ENCODE results near the gene TMEM191C.
"Not testable (repeated sequence)": the region's sequence is repeated elsewhere in the genome, so short reads cannot be mapped to it uniquely, and the experiment has no call there.

TMEM191C gene

DNA sequence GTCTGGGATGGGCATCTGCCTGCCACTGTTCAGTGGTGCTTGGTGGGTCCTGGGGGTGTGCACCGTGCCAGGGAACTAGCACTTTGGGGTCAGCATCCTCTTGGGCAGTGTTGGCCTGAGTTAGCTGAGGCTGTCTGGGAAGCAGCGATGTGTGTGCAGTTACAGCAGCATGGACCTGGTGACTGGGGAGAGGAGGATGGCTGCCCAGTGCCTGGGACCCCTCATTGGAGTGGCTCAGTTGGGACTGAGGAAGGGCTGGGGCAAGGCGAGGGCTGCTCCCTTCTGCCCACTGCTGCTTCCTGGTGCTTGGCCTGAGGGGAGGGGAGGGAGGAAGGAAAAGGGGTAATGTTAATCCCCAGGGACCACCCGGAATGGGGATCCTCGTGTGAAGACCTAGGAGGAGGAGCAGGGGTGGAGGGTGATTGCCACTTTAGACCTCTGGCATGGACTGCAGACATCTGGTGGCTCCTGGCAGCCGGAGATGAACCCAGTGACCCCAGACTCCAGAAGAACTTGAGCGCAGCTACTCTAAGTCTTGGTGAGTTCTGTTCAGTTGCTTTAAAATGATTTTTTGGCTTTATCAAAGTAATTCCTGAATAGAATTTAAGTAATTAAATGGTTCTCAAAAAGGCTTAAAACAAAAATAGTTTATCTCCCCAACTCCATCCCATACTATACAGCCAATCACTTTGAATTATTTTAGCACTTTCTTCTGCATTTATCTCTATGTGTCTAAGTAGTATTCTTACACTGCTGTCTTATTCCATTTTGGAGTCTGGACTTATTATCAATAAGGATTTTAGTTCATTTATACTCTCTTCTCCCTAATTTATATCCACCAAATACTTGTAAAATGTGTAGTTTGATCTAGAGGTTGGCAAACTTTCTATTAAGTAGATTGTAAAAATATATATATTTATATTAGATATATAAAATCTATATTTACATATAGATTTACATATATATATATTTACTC is 15.4 kb upstream of the TMEM191C start:
- Mint-ChIP-seq H3K9me3 (no peaks in the 10 kb centered on the region), H3K4me3 (no peak overlapping the region), H3K27ac (no peak overlapping the region), H3K36me3 (no peaks in the 10 kb centered on the region), H3K4me1 (no peaks in the 10 kb centered on the region)
- ATAC-seq: no peak
- peak in 1 of 2 donors; percentile 37 for DNase-seq (ENCODE audit: low spot score in 2 of 2)

DNA sequence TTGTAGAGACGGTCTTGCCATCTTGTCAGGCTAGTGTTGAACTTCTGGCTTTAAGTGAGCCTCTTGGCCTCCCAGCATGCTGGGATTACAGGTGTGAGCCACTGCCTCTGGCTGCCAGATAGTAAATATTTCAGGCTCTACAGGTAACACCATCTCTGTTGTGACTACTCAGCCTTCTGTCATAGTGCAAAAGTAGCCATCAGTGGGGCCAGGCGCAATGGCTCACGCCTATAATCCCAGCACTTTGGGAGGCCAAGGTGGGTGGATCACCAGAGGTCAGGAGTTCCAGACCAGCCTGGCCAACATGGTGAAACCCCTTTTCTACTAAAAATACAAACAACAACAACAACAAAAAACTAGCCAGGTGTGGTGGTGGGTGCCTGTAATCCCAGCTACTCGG is 14.5 kb upstream of the TMEM191C start:
- H3K9me3 Mint-ChIP-seq; DNase-seq (ENCODE audit: low spot score in 2 of 2); ATAC-seq; H3K4me1 Mint-ChIP-seq; H3K36me3 Mint-ChIP-seq; H3K27ac Mint-ChIP-seq; H3K4me3 Mint-ChIP-seq: not testable (repeated sequence)

DNA sequence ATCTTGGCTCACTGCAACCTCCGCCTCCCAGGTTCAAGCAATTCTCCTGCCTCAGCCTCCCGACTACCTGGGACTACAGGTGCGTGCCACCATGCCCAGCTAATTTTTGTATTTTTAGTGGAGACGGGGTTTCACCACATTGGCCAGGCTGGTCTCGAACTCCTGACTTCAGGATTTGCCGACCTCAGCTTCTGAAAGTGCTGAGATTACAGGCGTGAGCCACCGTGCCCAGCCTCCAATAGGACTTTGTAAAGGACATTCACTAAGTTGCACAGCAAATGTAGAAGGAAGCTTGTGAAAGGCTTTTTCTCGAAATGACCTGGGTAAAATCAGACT is 12.2 kb upstream of the TMEM191C start:
- not testable (repeated sequence) for H3K36me3 Mint-ChIP-seq

DNA sequence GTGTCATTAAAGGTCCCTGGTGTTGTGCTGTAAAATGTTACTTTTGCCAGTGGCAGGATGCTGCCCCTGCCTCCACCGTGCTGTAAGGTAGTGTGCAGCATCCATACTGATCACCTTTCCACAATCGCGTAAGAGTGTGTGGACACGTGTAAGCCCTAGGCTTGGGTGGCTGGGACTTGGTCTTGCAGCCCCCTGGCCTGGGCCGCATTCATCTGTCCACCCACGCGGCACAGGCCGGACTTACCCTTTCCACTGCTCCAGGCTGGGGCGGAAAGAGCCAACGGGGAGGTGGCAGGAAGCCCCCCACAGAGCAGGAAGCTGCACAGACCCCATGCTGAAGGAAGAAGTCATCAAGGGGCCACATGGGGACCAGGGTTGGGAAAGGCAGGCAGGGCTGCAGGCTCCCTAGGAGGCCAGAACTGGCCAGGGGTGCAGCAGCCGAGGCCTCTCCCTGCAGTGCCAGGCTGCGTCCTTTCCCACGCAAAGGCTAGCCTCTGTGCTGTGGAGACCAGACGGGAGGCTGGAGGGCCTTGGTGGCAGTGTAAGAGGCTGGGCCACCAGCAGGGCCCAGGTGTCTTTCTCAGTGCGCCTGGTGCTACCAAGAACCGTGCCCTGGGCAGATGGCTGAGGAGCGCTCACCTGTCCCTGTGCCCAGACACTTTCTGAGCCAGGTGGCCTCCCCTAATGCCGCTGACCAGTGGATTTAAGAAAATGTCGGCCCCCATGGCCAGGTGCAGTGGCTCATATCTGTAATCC is 11.7 kb upstream of the TMEM191C start:
- no peaks in the 10 kb centered on the region for H3K9me3 Mint-ChIP-seq
- no peak overlapping the region for H3K4me3 Mint-ChIP-seq
- DNase-seq (ENCODE audit: low spot score in 2 of 2): peak in 1 of 2 donors; percentile 41
- H3K27ac Mint-ChIP-seq: no peak overlapping the region
- H3K36me3 Mint-ChIP-seq: no peaks in the 10 kb centered on the region
- no peaks in the 10 kb centered on the region for H3K4me1 Mint-ChIP-seq
- no peak for ATAC-seq

More for the DNA sequence above, 12.2 kb upstream of the TMEM191C start:
- not testable (repeated sequence) for H3K27ac Mint-ChIP-seq, H3K4me3 Mint-ChIP-seq, H3K9me3 Mint-ChIP-seq, ATAC-seq, H3K4me1 Mint-ChIP-seq
- peak in 1 of 2 donors; percentile 20 for DNase-seq (ENCODE audit: low spot score in 2 of 2)

DNA sequence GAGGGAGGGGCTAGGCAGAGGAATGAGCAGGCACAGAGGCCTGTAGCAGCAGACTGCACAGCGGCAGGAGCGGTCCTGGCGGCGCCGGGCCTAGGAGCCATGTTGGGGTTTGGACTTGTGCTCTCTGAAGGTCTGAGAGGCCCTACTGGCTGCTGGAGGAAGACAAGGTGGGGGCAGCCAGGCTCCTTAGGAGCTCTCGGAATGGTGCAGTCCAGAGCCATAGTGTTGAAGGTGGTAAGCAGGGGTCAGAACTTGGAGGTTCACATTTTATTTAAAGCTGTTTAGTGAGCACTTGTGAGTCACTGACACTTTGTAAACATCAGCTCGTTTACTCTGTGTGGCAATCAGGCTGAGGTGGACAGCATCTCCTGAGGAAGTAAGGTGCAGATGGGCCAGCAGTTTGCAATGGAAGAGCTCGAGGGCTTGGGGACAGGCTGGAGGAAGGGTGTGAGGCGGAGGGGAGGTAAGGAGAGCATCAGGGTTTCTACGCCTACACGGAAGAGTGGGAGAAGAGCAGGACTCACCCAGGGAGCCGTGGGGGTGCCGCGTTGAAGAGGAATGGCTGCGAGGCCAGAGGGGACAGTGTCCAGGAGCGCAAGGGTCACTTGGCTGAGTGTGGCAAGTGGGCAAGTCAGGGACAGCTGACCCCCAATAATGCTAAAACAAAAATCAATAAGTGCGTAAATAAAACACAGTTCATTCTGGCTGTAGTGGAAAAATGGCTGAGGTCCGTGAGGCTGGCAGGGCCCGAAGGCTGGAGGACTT is 10.0 kb upstream of the TMEM191C start:
- peak in 1 of 2 donors; percentile 33 for DNase-seq (ENCODE audit: low spot score in 2 of 2)
- Mint-ChIP-seq H3K27ac (peak overlapping the region; percentile 85), H3K4me1 (no peaks in the 10 kb centered on the region), H3K9me3 (no peaks in the 10 kb centered on the region), H3K36me3 (no peaks in the 10 kb centered on the region), H3K4me3 (no peak overlapping the region)
- ATAC-seq: no peak

DNA sequence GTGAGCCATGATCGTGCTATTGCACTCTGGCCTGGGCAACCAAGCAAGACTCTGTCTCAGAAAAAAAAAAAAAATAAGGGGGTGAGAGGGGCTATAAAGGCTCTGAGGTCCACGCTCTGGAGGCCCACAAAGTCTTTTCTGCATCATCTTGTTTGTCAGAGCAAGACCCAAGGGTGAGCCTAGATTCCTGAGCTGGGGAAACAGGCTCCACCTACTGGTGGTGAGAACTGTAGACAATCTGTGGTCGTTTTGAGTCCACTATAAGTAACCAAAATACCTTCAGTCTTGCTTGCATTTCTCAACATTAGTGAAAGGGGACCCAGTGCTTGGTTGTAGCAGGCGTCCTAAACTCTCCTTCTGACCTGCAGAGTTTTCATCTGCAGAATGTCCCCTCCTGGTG is 4.5 kb upstream of the TMEM191C start:
- H3K9me3 Mint-ChIP-seq; H3K36me3 Mint-ChIP-seq; DNase-seq (ENCODE audit: low spot score in 2 of 2); ATAC-seq; H3K27ac Mint-ChIP-seq; H3K4me3 Mint-ChIP-seq; H3K4me1 Mint-ChIP-seq: not testable (repeated sequence)

DNA sequence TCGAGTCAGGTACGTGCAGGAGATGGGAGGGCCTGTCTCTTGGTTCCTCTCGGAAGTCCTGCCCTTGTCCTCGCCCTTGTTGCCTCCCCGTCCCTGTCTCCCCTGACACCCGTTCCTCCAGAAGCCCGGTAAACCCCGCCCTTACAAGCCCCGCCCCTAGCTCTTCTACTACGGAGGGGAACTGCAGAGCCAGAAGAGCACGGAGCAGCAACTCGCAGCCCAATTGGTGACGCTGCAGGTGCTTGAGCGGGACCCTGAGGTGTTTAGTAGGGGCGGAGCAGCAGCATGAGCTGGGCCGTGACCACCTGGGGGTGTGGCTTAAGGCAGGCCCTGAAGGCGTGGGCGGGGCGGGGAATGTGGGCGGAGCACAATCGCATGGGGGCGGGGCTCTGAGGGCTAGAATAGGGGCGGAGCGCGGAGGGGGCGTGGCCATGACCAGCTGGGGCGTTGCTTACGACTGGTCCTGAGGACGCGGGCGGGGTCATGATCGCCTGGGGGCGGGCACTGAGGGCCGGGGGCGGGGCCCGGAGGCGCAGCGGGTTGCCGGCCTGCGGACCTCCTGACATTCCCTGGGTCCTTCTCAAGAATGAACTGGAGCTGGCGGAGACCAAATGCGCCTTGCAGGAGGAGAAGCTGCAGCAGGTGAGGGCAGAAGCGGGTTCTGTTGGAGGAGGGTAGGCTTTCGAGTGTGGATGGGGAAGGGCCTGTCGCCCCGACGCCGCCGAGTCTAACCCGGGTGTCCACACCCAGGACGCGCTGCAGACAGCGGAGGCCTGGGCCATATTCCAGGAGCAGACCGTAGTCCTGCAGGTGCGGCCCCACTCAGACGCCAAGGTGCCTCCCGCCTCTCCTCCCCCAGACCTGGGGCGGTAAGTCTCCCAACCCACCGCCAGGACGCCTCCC is 1.3 kb downstream of the TMEM191C start:
- H3K36me3 Mint-ChIP-seq, H3K9me3 Mint-ChIP-seq, H3K4me1 Mint-ChIP-seq: not testable (repeated sequence)
- DNase-seq (ENCODE audit: low spot score in 2 of 2) (peak; percentile 78 to 93), ATAC-seq (peak; percentile 93)
- Mint-ChIP-seq H3K27ac (peak overlapping the region; percentile 56), H3K4me3 (peak overlapping the region; percentile 77)

DNA sequence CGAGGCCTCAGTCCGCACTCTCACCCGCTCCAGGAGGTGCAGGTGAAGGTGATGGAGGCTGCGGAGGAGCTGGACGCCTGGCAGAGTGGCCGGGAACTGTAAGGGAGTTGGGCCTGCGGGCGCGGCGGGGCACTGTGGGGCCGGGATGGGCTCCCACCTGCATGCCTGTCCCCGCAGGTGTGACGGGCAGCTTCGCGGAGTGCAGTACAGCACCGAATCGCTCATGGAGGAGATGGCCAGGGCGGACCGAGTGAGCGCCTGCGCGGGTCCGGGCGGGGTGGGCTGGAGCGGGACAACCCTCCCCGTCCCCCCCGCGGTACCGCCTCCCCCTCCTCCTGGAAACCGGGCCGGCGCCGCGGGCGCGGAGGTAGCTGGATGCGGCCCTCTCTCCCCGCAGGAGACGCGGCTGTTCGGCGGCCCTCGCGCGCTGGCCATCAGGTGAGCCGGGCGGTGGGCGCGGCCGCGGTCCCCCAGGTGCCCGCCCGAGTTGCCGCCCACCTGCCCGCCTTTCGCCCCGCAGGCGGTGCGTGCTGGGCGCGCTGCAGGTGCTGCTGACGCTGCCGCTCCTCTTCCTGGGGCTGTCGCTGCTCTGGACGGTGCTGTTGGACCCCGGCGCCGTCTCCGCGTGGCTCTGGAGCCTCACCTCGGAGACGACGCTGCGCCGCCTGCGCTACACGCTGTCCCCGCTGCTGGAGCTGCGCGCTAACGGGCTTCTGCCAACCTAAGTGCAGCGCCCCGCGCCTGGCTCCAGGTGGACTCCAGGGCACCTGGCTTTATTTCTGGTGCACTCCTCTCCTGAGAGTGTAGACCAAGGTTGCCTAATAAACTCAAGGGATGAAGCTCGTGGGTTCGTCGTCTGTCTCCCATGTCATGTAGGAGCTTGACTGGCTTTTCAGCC is 2.2 kb downstream of the TMEM191C start:
- ATAC-seq; H3K9me3 Mint-ChIP-seq; DNase-seq (ENCODE audit: low spot score in 2 of 2): not testable (repeated sequence)

DNA sequence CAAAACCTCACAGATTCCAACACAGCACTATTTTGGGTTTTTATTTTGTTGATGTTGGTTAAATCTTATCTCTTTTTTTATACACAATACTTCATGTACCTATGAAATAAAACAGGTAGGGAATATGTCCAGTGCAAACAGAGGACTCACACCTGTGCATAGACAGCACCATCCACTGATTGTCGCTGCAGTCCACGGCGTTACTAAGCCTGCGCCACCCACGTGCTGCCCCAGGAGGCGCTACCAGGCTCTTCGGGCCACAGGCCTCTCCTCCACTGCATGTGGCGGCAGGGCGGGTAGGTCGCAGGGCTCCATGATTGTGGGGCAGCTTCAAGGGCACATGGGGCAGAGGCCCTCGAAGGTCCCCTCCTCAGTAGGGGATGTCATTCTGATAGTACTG is 5.8 kb downstream of the TMEM191C start:
- not testable (repeated sequence) for H3K27ac Mint-ChIP-seq; H3K9me3 Mint-ChIP-seq; H3K4me1 Mint-ChIP-seq; H3K4me3 Mint-ChIP-seq; ATAC-seq; DNase-seq (ENCODE audit: low spot score in 2 of 2); H3K36me3 Mint-ChIP-seq

More for the DNA sequence above, 2.2 kb downstream of the TMEM191C start:
- not testable (repeated sequence) for H3K4me3 Mint-ChIP-seq, H3K36me3 Mint-ChIP-seq, H3K27ac Mint-ChIP-seq, H3K4me1 Mint-ChIP-seq

DNA sequence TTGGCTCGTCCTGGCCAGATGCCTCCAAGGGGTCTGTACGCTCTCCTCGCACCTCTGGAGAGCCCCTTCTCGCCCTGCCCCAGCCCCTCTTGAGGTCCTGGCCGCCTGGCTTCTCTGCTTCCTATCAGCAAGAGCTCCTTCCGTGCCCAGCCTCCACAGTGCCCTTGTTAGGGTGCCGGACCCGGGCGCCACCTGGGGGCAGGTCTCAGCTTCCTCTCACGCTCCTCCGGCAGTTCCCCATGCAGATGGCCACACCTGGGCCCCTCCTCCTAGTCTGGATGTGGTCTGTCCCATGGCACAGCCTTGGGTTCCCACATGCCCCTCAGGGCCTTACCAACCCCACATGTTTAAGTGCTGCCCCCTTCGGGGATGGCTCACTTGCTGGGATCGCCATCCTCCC is 6.5 kb downstream of the TMEM191C start:
- not testable (repeated sequence) for ATAC-seq; H3K9me3 Mint-ChIP-seq; H3K4me1 Mint-ChIP-seq; DNase-seq (ENCODE audit: low spot score in 2 of 2); H3K27ac Mint-ChIP-seq; H3K36me3 Mint-ChIP-seq; H3K4me3 Mint-ChIP-seq

DNA sequence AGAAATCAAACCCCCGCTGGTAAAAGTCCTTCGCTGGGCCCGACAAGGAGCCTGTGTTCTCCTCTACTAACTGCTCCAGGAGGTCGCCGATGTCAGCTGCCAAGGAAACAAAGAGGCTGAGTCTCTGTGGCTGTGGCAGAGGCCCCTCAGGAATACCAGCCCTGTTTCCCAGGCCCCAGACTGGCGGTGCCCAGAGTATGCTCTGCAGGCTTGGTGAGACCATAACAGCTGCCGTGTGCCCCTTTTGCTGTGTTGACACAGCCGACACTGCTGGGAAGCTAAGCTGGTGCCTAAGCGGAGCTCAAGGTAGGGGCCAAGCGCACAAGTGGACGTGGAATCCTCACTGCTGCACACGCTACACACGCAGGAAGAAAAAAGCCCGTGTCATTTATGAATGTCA is 16.9 kb downstream of the TMEM191C start:
- not testable (repeated sequence) for H3K4me3 Mint-ChIP-seq; ATAC-seq; H3K9me3 Mint-ChIP-seq; H3K27ac Mint-ChIP-seq; H3K4me1 Mint-ChIP-seq; H3K36me3 Mint-ChIP-seq; DNase-seq (ENCODE audit: low spot score in 2 of 2)

DNA sequence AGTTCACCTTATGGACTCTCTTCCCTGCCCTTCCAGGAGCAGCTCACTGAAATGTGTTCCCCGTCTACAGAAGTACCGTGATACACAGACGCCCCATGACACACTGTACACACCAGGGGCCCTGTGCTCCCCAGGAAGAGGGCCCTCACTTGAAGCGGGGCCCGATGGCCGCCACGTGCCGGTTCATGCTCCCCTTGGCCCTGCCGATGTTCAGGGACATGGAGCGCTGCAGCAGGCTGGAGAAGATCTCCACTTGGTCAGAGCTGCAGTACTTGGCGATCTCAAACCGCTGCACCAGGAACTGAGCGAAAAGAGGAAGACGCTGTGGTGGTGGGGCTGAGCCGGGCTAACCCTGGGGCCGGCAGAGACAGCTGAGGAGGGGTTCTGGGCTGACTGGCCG is 20.5 kb downstream of the TMEM191C start:
- not testable (repeated sequence) for H3K9me3 Mint-ChIP-seq

DNA sequence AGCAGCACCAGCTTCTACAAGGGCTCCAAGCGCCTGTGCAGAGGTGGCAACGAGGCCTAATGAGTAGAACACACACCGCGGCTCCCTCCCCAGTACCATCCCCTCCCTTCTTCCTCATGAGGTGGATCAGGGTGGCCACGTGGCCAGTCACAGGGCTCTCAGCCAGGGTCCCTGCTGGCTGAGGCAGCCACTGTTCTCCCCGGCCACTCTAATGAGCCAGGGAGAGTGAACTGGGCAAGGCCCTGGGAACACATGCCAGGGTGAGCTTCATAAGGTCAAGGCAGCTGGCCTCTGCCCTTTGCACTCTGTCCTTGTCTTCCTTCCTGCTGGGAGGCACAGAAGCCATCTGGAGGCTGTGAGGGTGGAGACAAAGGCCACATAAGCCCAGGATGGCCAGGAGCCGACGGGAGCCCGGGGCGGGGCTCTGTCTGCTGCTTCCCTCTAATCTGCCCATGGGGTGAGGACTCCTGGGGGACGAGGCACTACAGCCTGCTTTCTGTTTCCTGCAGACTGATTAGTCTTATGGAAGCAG is 22.0 kb downstream of the TMEM191C start:
- not testable (repeated sequence) for H3K36me3 Mint-ChIP-seq; H3K9me3 Mint-ChIP-seq; H3K27ac Mint-ChIP-seq; H3K4me3 Mint-ChIP-seq; H3K4me1 Mint-ChIP-seq; ATAC-seq; DNase-seq (ENCODE audit: low spot score in 2 of 2)

More for the DNA sequence above, 20.5 kb downstream of the TMEM191C start:
- not testable (repeated sequence) for H3K27ac Mint-ChIP-seq; H3K4me3 Mint-ChIP-seq; H3K4me1 Mint-ChIP-seq; DNase-seq (ENCODE audit: low spot score in 2 of 2); ATAC-seq; H3K36me3 Mint-ChIP-seq
